ENCODE data around the gene WWTR1.

The WWTR1 gene

DNA sequence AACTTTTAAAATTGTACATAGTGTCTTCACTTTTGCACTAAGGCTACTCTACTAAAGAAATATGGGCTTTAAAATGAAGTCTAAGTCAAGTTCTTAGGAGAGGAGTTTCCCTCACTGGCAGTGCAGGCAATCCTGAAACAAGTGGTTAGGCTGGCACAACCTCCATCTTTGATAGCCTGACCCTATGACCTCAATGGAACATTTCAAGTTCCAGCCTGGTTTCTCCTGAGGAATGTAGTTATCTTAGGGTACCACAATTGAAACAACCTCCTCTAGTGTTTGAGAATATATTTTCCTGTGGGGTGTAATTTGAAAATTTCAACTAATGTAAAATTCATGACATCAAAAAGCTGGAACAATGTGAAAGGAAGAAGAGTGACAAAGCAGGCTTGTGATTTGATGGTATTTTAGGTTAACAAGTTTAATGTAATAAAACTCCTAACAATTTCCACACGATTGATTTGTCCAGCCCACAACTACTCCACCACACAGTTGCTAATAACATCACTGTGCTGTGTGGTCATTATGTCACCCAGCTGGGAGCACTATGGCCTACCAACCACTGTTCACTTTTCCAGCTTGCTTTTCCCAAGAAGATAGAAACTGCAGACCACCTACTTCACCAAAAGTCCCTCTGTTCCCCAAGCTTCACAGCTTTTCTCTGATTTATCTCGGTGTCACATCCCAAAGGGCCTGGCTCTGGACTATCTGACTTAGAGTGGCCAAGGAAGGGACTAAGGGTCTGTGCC, 1.8 kb downstream of the WWTR1 start:
- Histone ChIP-seq H3K27ac (replicated peaks) (no peak overlapping the region), H3K4me3 (replicated peaks; ENCODE audit: insufficient read depth, low read length) (no peak overlapping the region), H3K27me3 (ENCODE audit: insufficient read depth, poor library complexity, severe bottlenecking) (peaks cover 46% of the 10 kb centered on the region)
- DNase-seq (ENCODE audit: low read depth in 1 of 2, low spot score in 1 of 2), result no peak
- TF ChIP-seq REST (IDR thresholded peaks at IDR 0.05; ENCODE audit: insufficient replicate concordance, low read depth), result no peak
- no peak for TF ChIP-seq SPI1 (IDR thresholded peaks at IDR 0.05; ENCODE audit: borderline replicate concordance, low read depth)
- TF ChIP-seq, protein P1, sequence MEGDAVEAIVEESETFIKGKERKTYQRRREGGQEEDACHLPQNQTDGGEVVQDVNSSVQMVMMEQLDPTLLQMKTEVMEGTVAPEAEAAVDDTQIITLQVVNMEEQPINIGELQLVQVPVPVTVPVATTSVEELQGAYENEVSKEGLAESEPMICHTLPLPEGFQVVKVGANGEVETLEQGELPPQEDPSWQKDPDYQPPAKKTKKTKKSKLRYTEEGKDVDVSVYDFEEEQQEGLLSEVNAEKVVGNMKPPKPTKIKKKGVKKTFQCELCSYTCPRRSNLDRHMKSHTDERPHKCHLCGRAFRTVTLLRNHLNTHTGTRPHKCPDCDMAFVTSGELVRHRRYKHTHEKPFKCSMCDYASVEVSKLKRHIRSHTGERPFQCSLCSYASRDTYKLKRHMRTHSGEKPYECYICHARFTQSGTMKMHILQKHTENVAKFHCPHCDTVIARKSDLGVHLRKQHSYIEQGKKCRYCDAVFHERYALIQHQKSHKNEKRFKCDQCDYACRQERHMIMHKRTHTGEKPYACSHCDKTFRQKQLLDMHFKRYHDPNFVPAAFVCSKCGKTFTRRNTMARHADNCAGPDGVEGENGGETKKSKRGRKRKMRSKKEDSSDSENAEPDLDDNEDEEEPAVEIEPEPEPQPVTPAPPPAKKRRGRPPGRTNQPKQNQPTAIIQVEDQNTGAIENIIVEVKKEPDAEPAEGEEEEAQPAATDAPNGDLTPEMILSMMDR (IDR thresholded peaks at IDR 0.05; ENCODE audit: insufficient read depth, low read length), result no peak
- TF ChIP-seq GABPA (IDR thresholded peaks at IDR 0.05; ENCODE audit: low read depth), result no peak
- TF ChIP-seq POLR2AphosphoS5 (IDR thresholded peaks at IDR 0.05; ENCODE audit: low read depth), result no peak

DNA sequence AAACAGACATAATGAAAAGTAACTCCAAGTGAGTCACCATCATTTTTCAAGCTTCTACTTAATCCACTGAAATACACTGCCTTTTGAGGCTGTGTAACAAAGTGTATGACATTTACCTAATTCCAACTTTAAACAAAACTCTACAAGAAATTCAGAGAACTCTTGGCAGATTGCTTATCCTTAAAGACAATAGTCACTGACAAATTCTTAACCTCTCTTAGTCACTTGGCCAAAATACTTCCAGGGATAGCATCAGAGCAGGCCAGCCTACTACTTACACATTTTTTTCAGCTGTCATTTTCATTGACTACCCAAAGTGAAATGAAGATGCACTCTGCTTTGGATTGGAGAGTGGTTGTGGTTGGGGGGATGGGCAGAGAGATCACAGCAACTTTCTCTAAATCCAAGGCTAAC, 3.6 kb downstream of the WWTR1 start:
- no peak overlapping the region for H3K27ac ChIP-seq (replicated peaks)
- DNase-seq (ENCODE audit: low read depth in 1 of 2, low spot score in 1 of 2), result no peak
- peaks cover 35% of the 10 kb centered on the region for H3K27me3 ChIP-seq (ENCODE audit: insufficient read depth, poor library complexity, severe bottlenecking)
- no peak for TF ChIP-seq POLR2AphosphoS5 (IDR thresholded peaks at IDR 0.05; ENCODE audit: low read depth)
- no peak for TF ChIP-seq GABPA (IDR thresholded peaks at IDR 0.05; ENCODE audit: low read depth)
- TF ChIP-seq REST (IDR thresholded peaks at IDR 0.05; ENCODE audit: insufficient replicate concordance, low read depth), result no peak
- TF ChIP-seq, protein P1 (IDR thresholded peaks at IDR 0.05; ENCODE audit: insufficient read depth, low read length), result no peak
- no peak for TF ChIP-seq SPI1 (IDR thresholded peaks at IDR 0.05; ENCODE audit: borderline replicate concordance, low read depth)
- no peak overlapping the region for H3K4me3 ChIP-seq (replicated peaks; ENCODE audit: insufficient read depth, low read length)

DNA sequence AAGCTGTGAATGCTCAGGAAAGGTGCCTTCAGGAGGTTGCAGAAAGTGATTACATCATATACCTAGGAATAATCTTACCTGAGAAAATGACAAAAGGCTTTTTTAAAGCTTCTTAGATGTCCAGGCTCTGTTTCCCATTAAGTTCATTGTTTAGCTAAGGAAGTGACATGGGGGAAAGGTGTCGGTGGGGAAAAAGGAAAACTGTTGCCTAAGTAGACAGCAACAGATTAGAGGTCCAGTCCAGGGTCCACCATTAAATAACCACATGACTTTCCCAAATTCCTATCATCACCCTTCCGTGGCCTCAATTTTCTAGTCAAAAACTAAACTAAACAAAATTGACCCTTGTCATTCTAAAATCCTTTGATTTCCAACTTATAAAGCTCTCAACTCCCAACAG, 4.3 kb downstream of the WWTR1 start:
- H3K4me3 ChIP-seq (replicated peaks; ENCODE audit: insufficient read depth, low read length), result no peak overlapping the region
- no peak overlapping the region for H3K27ac ChIP-seq (replicated peaks)
- no peak for DNase-seq (ENCODE audit: low read depth in 1 of 2, low spot score in 1 of 2)
- no peak for TF ChIP-seq POLR2AphosphoS5 (IDR thresholded peaks at IDR 0.05; ENCODE audit: low read depth)
- no peak for TF ChIP-seq SPI1 (IDR thresholded peaks at IDR 0.05; ENCODE audit: borderline replicate concordance, low read depth)
- TF ChIP-seq REST (IDR thresholded peaks at IDR 0.05; ENCODE audit: insufficient replicate concordance, low read depth), result no peak
- no peak for TF ChIP-seq GABPA (IDR thresholded peaks at IDR 0.05; ENCODE audit: low read depth)
- TF ChIP-seq, protein P1 (IDR thresholded peaks at IDR 0.05; ENCODE audit: insufficient read depth, low read length), result no peak
- H3K27me3 ChIP-seq (ENCODE audit: insufficient read depth, poor library complexity, severe bottlenecking), result peaks cover 31% of the 10 kb centered on the region

Data from HL-60 (cell line).